H9 (cell line): ENCODE data around the gene CCL20. TPM values are rescaled to one million over a fixed set of nuclear protein-coding genes. Genes with fewer than 3 reads are reported as not detected.

Experiments
- DNase-seq: peaks from one replicate; pipeline ENCODE4 v3.0.0-alpha.2; 2017
- H2AFZ ChIP-seq: one replicate; pipeline ENCODE4 v1.6.1; 2013; ENCODE audit warnings: mild to moderate bottlenecking, low read length, control low read depth, moderate library complexity
- H2AK5ac ChIP-seq: 2 replicates; pipeline ENCODE4 v1.6.1; 2013; ENCODE audit warnings: low read length, control low read depth, mixed read lengths; ENCODE audit not compliant: insufficient read length
- H2BK120ac ChIP-seq: one replicate; pipeline ENCODE4 v1.6.1; 2013; ENCODE audit warnings: low read depth, mild to moderate bottlenecking, low read length, control low read depth, inconsistent platforms; ENCODE audit not compliant: poor library complexity, severe bottlenecking
- H2BK12ac ChIP-seq: 2 replicates; pipeline ENCODE4 v1.6.1; 2013; ENCODE audit warnings: low read length, control low read depth, mixed read lengths, low read depth; ENCODE audit not compliant: insufficient read length
- H2BK15ac ChIP-seq: 2 replicates; pipeline ENCODE4 v1.6.1; 2013; ENCODE audit warnings: low read depth, low read length, control low read depth
- H2BK20ac ChIP-seq: one replicate; pipeline ENCODE4 v1.6.1; 2013; ENCODE audit warnings: low read depth, mild to moderate bottlenecking, low read length, control low read depth, inconsistent platforms; ENCODE audit not compliant: poor library complexity, severe bottlenecking
- H2BK5ac ChIP-seq: 2 replicates; pipeline ENCODE4 v1.6.1; 2013; ENCODE audit warnings: low read length, control low read depth, mixed read lengths; ENCODE audit not compliant: insufficient read length
- H3K14ac ChIP-seq: 2 replicates; pipeline ENCODE4 v1.6.1; 2013; ENCODE audit warnings: low read length, control low read depth; ENCODE audit not compliant: insufficient read depth
- H3K18ac ChIP-seq: 2 replicates; pipeline ENCODE4 v1.6.1; 2013; ENCODE audit warnings: low read depth, mild to moderate bottlenecking, mixed read lengths, low read length, control low read depth; ENCODE audit not compliant: insufficient read length
- H3K23ac ChIP-seq: 2 replicates; pipeline ENCODE4 v1.6.1; 2013; ENCODE audit warnings: low read length, control low read depth, mixed read lengths, low read depth; ENCODE audit not compliant: insufficient read length
- H3K23me2 ChIP-seq: 2 replicates; pipeline ENCODE4 v1.6.1; 2013; ENCODE audit warnings: low read depth, mild to moderate bottlenecking, mixed read lengths, low read length, control low read depth; ENCODE audit not compliant: insufficient read length, poor library complexity, severe bottlenecking
- H3K27ac ChIP-seq: 2 replicates; pipeline ENCODE4 v1.5.1; 2013; ENCODE audit warnings: low read length, control low read depth, mixed read lengths, low read depth; ENCODE audit not compliant: insufficient read length
- H3K27me3 ChIP-seq: 2 replicates; pipeline ENCODE4 v1.6.1; 2013; ENCODE audit warnings: low read length, control low read depth, inconsistent platforms; ENCODE audit not compliant: insufficient read depth
- H3K4ac ChIP-seq: 2 replicates; pipeline ENCODE4 v1.6.1; 2013; ENCODE audit warnings: low read depth, mild to moderate bottlenecking, control low read depth, inconsistent platforms, low read length, moderate library complexity
- H3K4me1 ChIP-seq: 2 replicates; pipeline ENCODE4 v1.6.1; 2013; ENCODE audit warnings: low read length, control low read depth, inconsistent platforms; ENCODE audit not compliant: insufficient read depth
- H3K4me2 ChIP-seq: 2 replicates; pipeline ENCODE4 v1.6.1; 2013; ENCODE audit warnings: low read length, control low read depth, mixed read lengths; ENCODE audit not compliant: insufficient read length, insufficient read depth
- H3K56ac ChIP-seq: 2 replicates; pipeline ENCODE4 v1.6.1; 2013; ENCODE audit warnings: low read depth, mild to moderate bottlenecking, mixed read lengths, low read length, control low read depth; ENCODE audit not compliant: insufficient read length
- H3K79me1 ChIP-seq: 2 replicates; pipeline ENCODE4 v1.6.1; 2013; ENCODE audit warnings: low read depth, mild to moderate bottlenecking, moderate library complexity, low read length, control low read depth, inconsistent platforms; ENCODE audit not compliant: insufficient read depth, poor library complexity, severe bottlenecking
- H3K79me2 ChIP-seq: 2 replicates; pipeline ENCODE4 v1.6.1; 2013; ENCODE audit warnings: low read length, control low read depth, inconsistent platforms; ENCODE audit not compliant: insufficient read depth
- H3K9ac ChIP-seq: 2 replicates; pipeline ENCODE4 v1.6.1; 2013; ENCODE audit warnings: low read length, control low read depth, mixed read lengths; ENCODE audit not compliant: insufficient read length; ENCODE audit errors: extremely low read depth
- H3K9me3 ChIP-seq: one replicate; pipeline ENCODE4 v1.6.1; 2013; ENCODE audit warnings: low read depth, low read length, inconsistent platforms; ENCODE audit not compliant: control insufficient read depth
- H3T11ph ChIP-seq: one replicate; pipeline ENCODE4 v1.6.1; 2013; ENCODE audit warnings: mild to moderate bottlenecking, low read length, control low read depth, inconsistent platforms
- H4K20me1 ChIP-seq: one replicate; pipeline ENCODE4 v1.6.1; 2013; ENCODE audit not compliant: control insufficient read depth, insufficient read length, insufficient read depth
- H4K5ac ChIP-seq: 2 replicates; pipeline ENCODE4 v1.6.1; 2013; ENCODE audit warnings: low read depth, mild to moderate bottlenecking, mixed read lengths, low read length, control low read depth; ENCODE audit not compliant: insufficient read length
- H4K8ac ChIP-seq: replicated peaks from 2 replicates; pipeline ENCODE4 v1.6.1; 2013; ENCODE audit warnings: low read length, control low read depth, mixed read lengths, low read depth; ENCODE audit not compliant: insufficient read length
- H4K91ac ChIP-seq: 2 replicates; pipeline ENCODE4 v1.6.1; 2013; ENCODE audit warnings: low read depth, mild to moderate bottlenecking, moderate library complexity, mixed read lengths, low read length, control low read depth; ENCODE audit not compliant: insufficient read length
- H3K27ac Mint-ChIP-seq, 3 experiments: 2 replicates in 2 of 3; 3 replicates in 1 of 3; pipeline ENCODE4 v1.8.0; 2020 to 2021; ENCODE audit warnings: mixed read lengths in 3 of 3, mild to moderate bottlenecking in 1 of 3, moderate library complexity in 1 of 3
- H3K27me3 Mint-ChIP-seq: 2 replicates; pipeline ENCODE4 v1.8.0; 2021; ENCODE audit warnings: low read depth, mild to moderate bottlenecking, moderate library complexity, mixed read lengths
- H3K36me3 Mint-ChIP-seq, 3 experiments: 2 replicates in 2 of 3; 3 replicates in 1 of 3; pipeline ENCODE4 v1.8.0; 2020 to 2021; ENCODE audit warnings: low read depth in 3 of 3, mixed read lengths in 3 of 3; ENCODE audit not compliant: insufficient read depth in 1 of 3
- H3K4me1 Mint-ChIP-seq, 2 experiments: 2 replicates each; pipeline ENCODE4 v1.8.0; 2020; ENCODE audit warnings: mixed read lengths in 2 of 2
- H3K4me3 Mint-ChIP-seq, 2 experiments: 2 replicates in 1 of 2; 3 replicates in 1 of 2; pipeline ENCODE4 v1.8.0; 2020 to 2021; ENCODE audit warnings: mild to moderate bottlenecking in 2 of 2, mixed read lengths in 2 of 2, moderate library complexity in 1 of 2
- H3K9me3 Mint-ChIP-seq, 2 experiments: 2 replicates in 1 of 2; 3 replicates in 1 of 2; pipeline ENCODE4 v1.8.0; 2020; ENCODE audit warnings: mild to moderate bottlenecking in 2 of 2, mixed read lengths in 2 of 2, moderate library complexity in 1 of 2
- WGBS: extraction: QIAGEN DNeasy Blood & Tissue Kit; methylation state at CpG from one replicate; pipeline ENCODE4 v1.1.7; 2013; ENCODE audit warnings: missing lambda C conversion rate, low lambda C conversion rate, mixed read lengths; ENCODE audit not compliant: insufficient read length; ENCODE audit errors: extremely low coverage; 5-methylcytosine and 5-hydroxymethylcytosine counted together
- total RNA-seq: library from RNA; stranded (reverse); gene quantifications from 2 replicates; pipeline ENCODE4 v1.2.1, GENCODE V29; 2021
- TF ChIP-seq, protein P1 (sequence below): fragments of 200-600 bp; sonication (generic); conservative IDR thresholded peaks from 3 replicates; pipeline ENCODE4 v1.8.0; 2021; ENCODE audit warnings: antibody characterized with exemption, mild to moderate bottlenecking

The CCL20 gene
- total RNA-seq, 1 experiment from 2014 or later = not detected

DNA sequence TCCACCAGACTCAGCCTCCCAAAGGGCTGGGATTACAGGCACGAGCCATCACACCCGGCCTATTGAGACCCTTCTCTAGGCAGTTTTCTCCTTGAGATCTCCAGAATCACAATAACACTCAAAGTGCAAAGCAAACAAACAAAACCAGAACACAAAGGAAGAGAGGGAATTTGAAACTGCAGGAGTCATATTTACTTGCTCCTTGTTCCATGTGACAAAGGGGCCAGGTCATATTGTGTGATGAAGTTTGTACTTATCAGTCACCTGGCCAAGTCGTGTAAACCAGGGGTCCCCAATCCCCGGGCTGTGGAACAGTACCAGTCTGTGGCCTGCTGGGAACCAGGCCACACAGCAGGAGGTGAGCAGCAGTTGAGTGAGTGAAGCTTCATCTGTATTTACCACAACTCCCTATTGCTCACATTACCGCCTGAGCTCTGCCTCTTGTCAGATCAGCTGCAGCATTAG lies 41.4 kb upstream of the CCL20 start:
- Histone ChIP-seq H2BK20ac (no peak overlapping the region), H3K23me2 (no peaks in the 10 kb centered on the region), H3K14ac (no peak overlapping the region), H3K4me2 (no peak overlapping the region), H4K8ac (no peak overlapping the region), H4K20me1 (no peaks in the 10 kb centered on the region), H4K5ac (no peak overlapping the region), H2BK15ac (no peak overlapping the region), H3K9ac (no peak overlapping the region), H3K23ac (no peak overlapping the region), H3K27ac (no peak overlapping the region), H3K79me1 (no peaks in the 10 kb centered on the region), H3K56ac (no peak overlapping the region), H3K9me3 (no peaks in the 10 kb centered on the region), H4K91ac (no peak overlapping the region), H3T11ph (no peak overlapping the region), H2BK120ac (no peak overlapping the region), H3K4me1 (peaks cover 3% of the 10 kb centered on the region; the same call in 1 of the 2 replicates), H2AK5ac (no peak overlapping the region), H2BK5ac (no peak overlapping the region), H3K4ac (no peak overlapping the region), H2BK12ac (no peak overlapping the region), H3K27me3 (no peaks in the 10 kb centered on the region), H2AFZ (no peak overlapping the region), H3K79me2 (no peaks in the 10 kb centered on the region), H3K18ac (no peak overlapping the region)
- Mint-ChIP-seq H3K36me3 (no peaks in the 10 kb centered on the region; a peak in 1 of 7 replicates), H3K9me3 (no peaks in the 10 kb centered on the region), H3K4me3 (peak overlapping the region in 1 of 2 experiments; percentile 8; a peak in 1 of 5 replicates), H3K27ac (no peak overlapping the region; a peak in 2 of 7 replicates), H3K4me1 (peaks cover 24 to 25% of the 10 kb centered on the region in 2 experiments), H3K27me3 (no peaks in the 10 kb centered on the region; the same call in 1 of the 2 replicates)
- DNase-seq = peak; percentile 38
- TF ChIP-seq, protein P1, sequence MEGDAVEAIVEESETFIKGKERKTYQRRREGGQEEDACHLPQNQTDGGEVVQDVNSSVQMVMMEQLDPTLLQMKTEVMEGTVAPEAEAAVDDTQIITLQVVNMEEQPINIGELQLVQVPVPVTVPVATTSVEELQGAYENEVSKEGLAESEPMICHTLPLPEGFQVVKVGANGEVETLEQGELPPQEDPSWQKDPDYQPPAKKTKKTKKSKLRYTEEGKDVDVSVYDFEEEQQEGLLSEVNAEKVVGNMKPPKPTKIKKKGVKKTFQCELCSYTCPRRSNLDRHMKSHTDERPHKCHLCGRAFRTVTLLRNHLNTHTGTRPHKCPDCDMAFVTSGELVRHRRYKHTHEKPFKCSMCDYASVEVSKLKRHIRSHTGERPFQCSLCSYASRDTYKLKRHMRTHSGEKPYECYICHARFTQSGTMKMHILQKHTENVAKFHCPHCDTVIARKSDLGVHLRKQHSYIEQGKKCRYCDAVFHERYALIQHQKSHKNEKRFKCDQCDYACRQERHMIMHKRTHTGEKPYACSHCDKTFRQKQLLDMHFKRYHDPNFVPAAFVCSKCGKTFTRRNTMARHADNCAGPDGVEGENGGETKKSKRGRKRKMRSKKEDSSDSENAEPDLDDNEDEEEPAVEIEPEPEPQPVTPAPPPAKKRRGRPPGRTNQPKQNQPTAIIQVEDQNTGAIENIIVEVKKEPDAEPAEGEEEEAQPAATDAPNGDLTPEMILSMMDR = no peak
- WGBS = no CpG with 5 or more reads among the region's 5 CpGs
